ENCODE measurements around the gene ANKRD33B. TPM values are rescaled to one million over a fixed set of nuclear protein-coding genes. Genes with fewer than 3 reads are reported as not detected.
A peak's percentile ranks its signal among the peaks of the same experiment; 100 is the strongest.

The ANKRD33B gene
- total and polyA plus RNA-seq, 9 of the 15 experiments (the other 6 are each of a cell fraction or from before 2014, with no cell fraction given): 0.10 to 1.7 (median 0.40) TPM

GRCh38 chr5:10524376-10525123, 39.3 kb upstream of the ANKRD33B start:
- intact Hi-C loops (cut with micrococcal nuclease) (no loop called here), in situ Hi-C loops (cut with MboI) (no loop called here)
- DNase-seq (ENCODE audit: extremely low read depth in 1 of 4, low spot score in 3 of 4) (peak in 1 of 4 experiments; percentile 9), ATAC-seq (no peak; the same call in 2 of the 3 replicates), FAIRE-seq (no peak)
- BruUV-seq (replicated peaks): no TSS peak
- Histone ChIP-seq H2AFZ (ENCODE audit: low read depth, low read length) (no peak overlapping the region), H3K9me1 (ENCODE audit: control insufficient read depth, insufficient read depth, low read length) (no peaks in the 10 kb centered on the region), H3K9me3 (replicated peaks; ENCODE audit: control insufficient read depth, insufficient read depth, low read depth, low read length) (peaks cover 5% of the 10 kb centered on the region; the same call in 1 of the 2 replicates), H3K4me2 (ENCODE audit: insufficient read depth, low read length) (no peak overlapping the region), H3K27ac (ENCODE audit: extremely low read depth, low read depth, low read length) (no peak overlapping the region), H3K79me2 (ENCODE audit: control insufficient read depth, insufficient read depth, low read length) (no peaks in the 10 kb centered on the region), H3K36me3 (ENCODE audit: control insufficient read depth, insufficient read depth, low read length) (no peaks in the 10 kb centered on the region), H4K20me1 (replicated peaks; ENCODE audit: control insufficient read depth, insufficient read depth, low read length) (no peaks in the 10 kb centered on the region), H3K27me3 (ENCODE audit: control insufficient read depth in 2 of 2, insufficient read depth in 2 of 2, low read length in 2 of 2) (peaks cover 15 to 32% of the 10 kb centered on the region in 2 experiments), H3K4me3 (no peak overlapping the region), H3K4me1 (replicated peaks in 1 of 2; ENCODE audit: control insufficient read depth in 2 of 2, insufficient read depth in 2 of 2, low read length in 2 of 2) (peaks cover 4 to 7% of the 10 kb centered on the region in 2 experiments; a peak in 4 of 5 replicates), H3K9ac (ENCODE audit: insufficient read depth in 1 of 2, low read depth in 2 of 2, low read length in 2 of 2) (no peak overlapping the region)
- POLR2A ChIA-PET: no interaction called here
- CTCF ChIA-PET (ENCODE audit: low intra/inter-chr PET ratio): no interaction called here
- no peak for TF ChIP-seq MED1 (CRISPR knock-in tag; IDR thresholded peaks at IDR 0.05; ENCODE audit: borderline replicate concordance)
- no peak for TF ChIP-seq ZNF133 (CRISPR knock-in tag; IDR thresholded peaks at IDR 0.05)
- no peak for TF ChIP-seq COPS2 (conservative IDR thresholded peaks at IDR 0.05)
- 36% methylated on average over 18 of the region's 19 CpGs for WGBS (ENCODE audit: insufficient coverage, low coverage, missing lambda C conversion rate)

- WGBS (ENCODE audit: insufficient coverage, low coverage, missing lambda C conversion rate): 16% methylated on average over 4 of the region's 4 CpGs
- Histone ChIP-seq H3K4me3 (no peak overlapping the region), H3K79me2 (ENCODE audit: control insufficient read depth, insufficient read depth, low read length) (no peaks in the 10 kb centered on the region), H3K4me1 (replicated peaks in 1 of 2; ENCODE audit: control insufficient read depth in 2 of 2, insufficient read depth in 2 of 2, low read length in 2 of 2) (peaks cover 4 to 7% of the 10 kb centered on the region in 2 experiments; a peak in 4 of 5 replicates), H3K27ac (ENCODE audit: extremely low read depth, low read depth, low read length) (no peak overlapping the region), H4K20me1 (replicated peaks; ENCODE audit: control insufficient read depth, insufficient read depth, low read length) (no peaks in the 10 kb centered on the region), H3K27me3 (ENCODE audit: control insufficient read depth in 2 of 2, insufficient read depth in 2 of 2, low read length in 2 of 2) (peaks cover 13 to 28% of the 10 kb centered on the region in 2 experiments), H3K9ac (ENCODE audit: insufficient read depth in 1 of 2, low read depth in 2 of 2, low read length in 2 of 2) (no peak overlapping the region), H3K36me3 (ENCODE audit: control insufficient read depth, insufficient read depth, low read length) (no peaks in the 10 kb centered on the region), H3K9me1 (ENCODE audit: control insufficient read depth, insufficient read depth, low read length) (no peaks in the 10 kb centered on the region), H3K4me2 (ENCODE audit: insufficient read depth, low read length) (no peak overlapping the region), H2AFZ (ENCODE audit: low read depth, low read length) (no peak overlapping the region), H3K9me3 (replicated peaks; ENCODE audit: control insufficient read depth, insufficient read depth, low read depth, low read length) (peaks cover 5% of the 10 kb centered on the region; the same call in 1 of the 2 replicates)
- ATAC-seq: no peak
- in situ Hi-C loops (cut with MboI): no loop called here
- no peak for DNase-seq (ENCODE audit: extremely low read depth in 1 of 4, low spot score in 3 of 4)
- BruUV-seq (replicated peaks): no TSS peak
- no peak for FAIRE-seq
- intact Hi-C loops (cut with micrococcal nuclease): no loop called here
- ChIA-PET POLR2A (no interaction called here), CTCF (ENCODE audit: low intra/inter-chr PET ratio) (no interaction called here)
- TF ChIP-seq CHD4 (IDR thresholded peaks at IDR 0.05; ENCODE audit: insufficient read depth, insufficient replicate concordance, low read depth, low read length, poor library complexity, severe bottlenecking) (no peak), GATAD2A (IDR thresholded peaks at IDR 0.05) (no peak), RBM34 (IDR thresholded peaks at IDR 0.05; ENCODE audit: borderline replicate concordance, insufficient read depth, low read length) (no peak), L3MBTL2 (IDR thresholded peaks at IDR 0.05) (0 out of 2 replicates have a peak, but pooled peaks have one; percentile 21), GTF3C2 (IDR thresholded peaks at IDR 0.05; ENCODE audit: borderline replicate concordance, extremely low read depth, insufficient read length) (no peak), MAFK (IDR thresholded peaks at IDR 0.05; ENCODE audit: low read length) (peak; percentile 75; the same call in 1 of the 2 replicates), PHTF2 (CRISPR knock-in tag; IDR thresholded peaks at IDR 0.05) (no peak), ZBTB34 (CRISPR knock-in tag; IDR thresholded peaks at IDR 0.05) (no peak)
Measured at GRCh38 chr5:10525124-10525495, 38.8 kb upstream of the ANKRD33B start.

All from K562 (cell line).